K562 (cell line): ENCODE measurements around the gene GRIPAP1. TPM values are rescaled to one million over a fixed set of nuclear protein-coding genes. Genes with fewer than 3 reads are reported as not detected.

ENCODE experiments used
- C11orf30 ChIP-seq: fragments of 450-650 bp; IDR thresholded peaks from 2 replicates; pipeline ENCODE4 v1.6.1; 2016; ENCODE audit warnings: low read depth, mild to moderate bottlenecking
- CBX3 ChIP-seq, 2 experiments: IDR thresholded peaks; 1 replicate in 1 of 2; 2 replicates in 1 of 2; pipeline ENCODE4 v1.6.1; 2012; ENCODE audit warnings: inconsistent platforms in 2 of 2, low read length in 2 of 2, borderline replicate concordance in 1 of 2, control low read depth in 1 of 2
- EGR1 ChIP-seq: fragments of 450-650 bp; conservative IDR thresholded peaks from 2 replicates; pipeline ENCODE4 v1.6.1; 2017; ENCODE audit warnings: mild to moderate bottlenecking
- ESRRA ChIP-seq: fragments of 450-650 bp; IDR thresholded peaks from 2 replicates; pipeline ENCODE4 v1.6.1; 2014; ENCODE audit warnings: low read depth, mild to moderate bottlenecking, moderate library complexity, borderline replicate concordance
- FOXK2 ChIP-seq, 2 experiments: fragments of 450-650 bp; IDR thresholded peaks in 1 of 2; conservative IDR thresholded peaks in 1 of 2; 2 replicates each; pipeline ENCODE4 v1.6.1; 2016; ENCODE audit warnings: low read depth in 2 of 2, mild to moderate bottlenecking in 1 of 2
- HMG20B ChIP-seq: fragments of 250-450 bp; sonication (Bioruptor Pico); IDR thresholded peaks from 2 replicates; pipeline ENCODE4 v1.5.0; 2021; ENCODE audit warnings: mild to moderate bottlenecking
- KHSRP ChIP-seq: fragments of 450-650 bp; IDR thresholded peaks from 2 replicates; pipeline ENCODE4 v1.6.1; 2017
- KLF13 ChIP-seq: fragments of 450-650 bp; IDR thresholded peaks from 2 replicates; pipeline ENCODE4 v1.6.1; 2016; ENCODE audit warnings: missing genetic modification characterization, low read depth, mild to moderate bottlenecking, missing compliant biosample characterization, moderate library complexity, borderline replicate concordance
- LCOR ChIP-seq: sonication (generic); formaldehyde crosslinking; IDR thresholded peaks from 2 replicates; pipeline ENCODE4 v1.8.0; 2022; ENCODE audit warnings: mild to moderate bottlenecking, missing genetic modification reagents
- PTTG1 ChIP-seq: fragments of 450-650 bp; IDR thresholded peaks from 2 replicates; pipeline ENCODE4 v1.6.1; 2016; ENCODE audit warnings: low read depth, mild to moderate bottlenecking, missing genetic modification characterization, missing compliant biosample characterization
- RAD21 ChIP-seq, 2 experiments: fragments of 250-450 bp in 1 of 2; fragments of 450-650 bp in 1 of 2; sonication (Bioruptor Pico) in 1 of 2; formaldehyde crosslinking in 1 of 2; IDR thresholded peaks in 1 of 2; conservative IDR thresholded peaks in 1 of 2; 2 replicates each; pipeline versions ENCODE4 v1.4.0 to v1.8.0; 2020 to 2022; ENCODE audit warnings: mild to moderate bottlenecking in 2 of 2, moderate library complexity in 1 of 2
- STAT5B ChIP-seq: fragments of 250-450 bp; sonication (Bioruptor Pico); IDR thresholded peaks from 2 replicates; pipeline ENCODE4 v1.8.0; 2021; ENCODE audit warnings: mild to moderate bottlenecking, inconsistent platforms
- TFAM ChIP-seq: fragments of 250-450 bp; sonication (Bioruptor Pico); conservative IDR thresholded peaks from 2 replicates; pipeline ENCODE4 v1.5.0; 2021; ENCODE audit warnings: mild to moderate bottlenecking, moderate library complexity
- ZBTB17 ChIP-seq: fragments of 450-650 bp; formaldehyde crosslinking; IDR thresholded peaks from 2 replicates; pipeline ENCODE4 v1.4.0; 2020; ENCODE audit warnings: mild to moderate bottlenecking
- ZNF165 ChIP-seq: fragments of 250-450 bp; sonication (Bioruptor Pico); IDR thresholded peaks from 2 replicates; pipeline ENCODE4 v1.4.0; 2020; ENCODE audit warnings: borderline replicate concordance
- ZNF274 ChIP-seq: IDR thresholded peaks from 2 replicates; pipeline ENCODE4 v1.6.1; 2011; ENCODE audit warnings: low read depth, mild to moderate bottlenecking, low read length, moderate library complexity, borderline replicate concordance
- ZNF766 ChIP-seq: fragments of 200-800 bp; sonication (Bioruptor generic); conservative IDR thresholded peaks from 2 replicates; pipeline ENCODE4 v1.6.1; 2016; ENCODE audit warnings: missing genetic modification characterization, missing compliant biosample characterization
- polyA plus RNA-seq, 8 experiments: library from polyadenylated mRNA; depleted of rRNA in 4 of 8; stranded (reverse) in 5 of 8; unstranded in 3 of 8; fragments of >200 nt; fragmentation: Nextera tagmentation in 2 of 8; fragmentation: Illumina TruSeq in 1 of 8; extraction: Ambion mirVana in 2 of 8; extraction: Trizol in 1 of 8; gene quantifications; 2 replicates each; pipeline versions ENCODE4 v1.2.1 to v1.2.3, GENCODE V29; 2011 to 2014; ENCODE audit warnings: inconsistent platforms in 1 of 8, missing spikeins in 1 of 8
- total RNA-seq, 7 experiments: library from RNA; depleted of rRNA in 6 of 7; stranded (reverse); fragments of >200 nt in 6 of 7; fragmentation: Illumina TruSeq in 2 of 7; extraction: Trizol in 2 of 7; gene quantifications; 2 replicates each; pipeline versions ENCODE4 v1.2.1 to v1.2.3, GENCODE V29; 2011 to 2021; ENCODE audit warnings: low replicate concordance in 1 of 7
- TF ChIP-seq, protein P1 (sequence below): sonication (generic); formaldehyde crosslinking; IDR thresholded peaks from 2 replicates; pipeline ENCODE4 v1.8.0; 2023; ENCODE audit warnings: mild to moderate bottlenecking, missing genetic modification reagents
- TF ChIP-seq, protein P2 (sequence below): sonication (generic); formaldehyde crosslinking; IDR thresholded peaks from 2 replicates; pipeline ENCODE4 v1.8.1; 2023; ENCODE audit warnings: mild to moderate bottlenecking, missing genetic modification reagents
- TF ChIP-seq, protein P3 (sequence below): fragments of 450-650 bp; formaldehyde crosslinking; IDR thresholded peaks from 2 replicates; pipeline ENCODE4 v1.4.0; 2020; ENCODE audit warnings: mild to moderate bottlenecking, mixed read lengths
- TF ChIP-seq, protein P4 (sequence below): sonication (generic); formaldehyde crosslinking; IDR thresholded peaks from 2 replicates; pipeline ENCODE4 v1.8.0; 2022; ENCODE audit warnings: missing genetic modification reagents, mild to moderate bottlenecking, borderline replicate concordance

Gene GRIPAP1
- total and polyA plus RNA-seq, 9 of the 15 experiments (the other 6 are each of a cell fraction or from before 2014, with no cell fraction given): 4.1 to 41.6 (median 24.0) TPM

DNA sequence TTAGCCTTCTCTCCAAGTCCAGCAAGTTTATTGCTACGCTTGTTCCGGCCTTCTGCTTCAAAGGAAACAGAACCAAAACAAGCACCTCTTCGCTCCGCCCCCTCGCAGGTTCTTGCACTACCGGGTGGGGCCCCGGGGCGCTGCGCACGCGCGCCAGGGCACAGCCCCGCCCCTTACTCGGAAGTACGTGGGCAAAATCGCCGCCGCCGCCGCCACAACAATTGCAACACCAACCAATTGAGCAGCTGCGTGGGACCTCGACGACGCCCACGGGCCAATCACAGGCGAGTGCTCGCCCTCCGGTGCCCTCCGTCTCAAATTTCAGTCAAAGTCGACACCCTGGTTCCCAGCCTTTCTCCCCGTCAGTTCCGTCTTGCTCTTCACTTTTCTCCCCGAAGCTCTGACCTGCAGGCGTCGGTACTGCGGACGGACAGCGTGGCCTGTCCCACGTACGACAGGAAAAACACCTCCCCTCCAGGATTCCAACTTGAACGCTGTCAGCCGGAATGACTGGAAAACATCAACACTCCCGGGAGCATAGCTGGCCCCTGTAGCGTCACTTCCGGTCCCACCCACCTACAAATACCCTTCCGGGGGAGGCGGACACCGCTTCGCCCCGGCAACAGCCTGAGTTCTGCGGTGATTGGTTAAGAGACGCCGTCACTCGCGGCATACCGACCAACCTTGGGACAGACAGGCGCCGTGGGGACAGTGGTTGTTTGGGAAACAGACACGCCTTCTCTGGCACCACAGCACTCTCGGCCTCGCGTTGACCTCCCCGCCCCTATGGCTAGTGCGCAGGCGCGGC is 44.0 kb downstream of the GRIPAP1 start (continued):
- no peak for TF ChIP-seq CBX3 (IDR thresholded peaks at IDR 0.05; ENCODE audit: borderline replicate concordance in 1 of 2, low read length in 2 of 2)
- TF ChIP-seq, protein P1, sequence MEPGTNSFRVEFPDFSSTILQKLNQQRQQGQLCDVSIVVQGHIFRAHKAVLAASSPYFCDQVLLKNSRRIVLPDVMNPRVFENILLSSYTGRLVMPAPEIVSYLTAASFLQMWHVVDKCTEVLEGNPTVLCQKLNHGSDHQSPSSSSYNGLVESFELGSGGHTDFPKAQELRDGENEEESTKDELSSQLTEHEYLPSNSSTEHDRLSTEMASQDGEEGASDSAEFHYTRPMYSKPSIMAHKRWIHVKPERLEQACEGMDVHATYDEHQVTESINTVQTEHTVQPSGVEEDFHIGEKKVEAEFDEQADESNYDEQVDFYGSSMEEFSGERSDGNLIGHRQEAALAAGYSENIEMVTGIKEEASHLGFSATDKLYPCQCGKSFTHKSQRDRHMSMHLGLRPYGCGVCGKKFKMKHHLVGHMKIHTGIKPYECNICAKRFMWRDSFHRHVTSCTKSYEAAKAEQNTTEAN: no peak
- TF ChIP-seq, protein P2, sequence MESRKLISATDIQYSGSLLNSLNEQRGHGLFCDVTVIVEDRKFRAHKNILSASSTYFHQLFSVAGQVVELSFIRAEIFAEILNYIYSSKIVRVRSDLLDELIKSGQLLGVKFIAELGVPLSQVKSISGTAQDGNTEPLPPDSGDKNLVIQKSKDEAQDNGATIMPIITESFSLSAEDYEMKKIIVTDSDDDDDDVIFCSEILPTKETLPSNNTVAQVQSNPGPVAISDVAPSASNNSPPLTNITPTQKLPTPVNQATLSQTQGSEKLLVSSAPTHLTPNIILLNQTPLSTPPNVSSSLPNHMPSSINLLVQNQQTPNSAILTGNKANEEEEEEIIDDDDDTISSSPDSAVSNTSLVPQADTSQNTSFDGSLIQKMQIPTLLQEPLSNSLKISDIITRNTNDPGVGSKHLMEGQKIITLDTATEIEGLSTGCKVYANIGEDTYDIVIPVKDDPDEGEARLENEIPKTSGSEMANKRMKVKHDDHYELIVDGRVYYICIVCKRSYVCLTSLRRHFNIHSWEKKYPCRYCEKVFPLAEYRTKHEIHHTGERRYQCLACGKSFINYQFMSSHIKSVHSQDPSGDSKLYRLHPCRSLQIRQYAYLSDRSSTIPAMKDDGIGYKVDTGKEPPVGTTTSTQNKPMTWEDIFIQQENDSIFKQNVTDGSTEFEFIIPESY (CRISPR knock-in tag): no peak
- TF ChIP-seq KLF13 (tag): no peak
- TF ChIP-seq, protein P3, sequence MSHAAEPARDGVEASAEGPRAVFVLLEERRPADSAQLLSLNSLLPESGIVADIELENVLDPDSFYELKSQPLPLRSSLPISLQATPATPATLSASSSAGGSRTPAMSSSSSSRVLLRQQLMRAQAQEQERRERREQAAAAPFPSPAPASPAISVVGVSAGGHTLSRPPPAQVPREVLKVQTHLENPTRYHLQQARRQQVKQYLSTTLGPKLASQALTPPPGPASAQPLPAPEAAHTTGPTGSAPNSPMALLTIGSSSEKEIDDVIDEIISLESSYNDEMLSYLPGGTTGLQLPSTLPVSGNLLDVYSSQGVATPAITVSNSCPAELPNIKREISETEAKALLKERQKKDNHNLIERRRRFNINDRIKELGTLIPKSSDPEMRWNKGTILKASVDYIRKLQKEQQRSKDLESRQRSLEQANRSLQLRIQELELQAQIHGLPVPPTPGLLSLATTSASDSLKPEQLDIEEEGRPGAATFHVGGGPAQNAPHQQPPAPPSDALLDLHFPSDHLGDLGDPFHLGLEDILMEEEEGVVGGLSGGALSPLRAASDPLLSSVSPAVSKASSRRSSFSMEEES (CRISPR knock-in tag): no peak
- no peak for TF ChIP-seq RAD21 (CRISPR knock-in tag; conservative IDR thresholded peaks at IDR 0.05 in 1 of 2, IDR thresholded peaks at IDR 0.05 in 1 of 2)
- peak; percentile 79 for TF ChIP-seq C11orf30
- no peak for TF ChIP-seq ZBTB17 (CRISPR knock-in tag)
- TF ChIP-seq, protein P4, sequence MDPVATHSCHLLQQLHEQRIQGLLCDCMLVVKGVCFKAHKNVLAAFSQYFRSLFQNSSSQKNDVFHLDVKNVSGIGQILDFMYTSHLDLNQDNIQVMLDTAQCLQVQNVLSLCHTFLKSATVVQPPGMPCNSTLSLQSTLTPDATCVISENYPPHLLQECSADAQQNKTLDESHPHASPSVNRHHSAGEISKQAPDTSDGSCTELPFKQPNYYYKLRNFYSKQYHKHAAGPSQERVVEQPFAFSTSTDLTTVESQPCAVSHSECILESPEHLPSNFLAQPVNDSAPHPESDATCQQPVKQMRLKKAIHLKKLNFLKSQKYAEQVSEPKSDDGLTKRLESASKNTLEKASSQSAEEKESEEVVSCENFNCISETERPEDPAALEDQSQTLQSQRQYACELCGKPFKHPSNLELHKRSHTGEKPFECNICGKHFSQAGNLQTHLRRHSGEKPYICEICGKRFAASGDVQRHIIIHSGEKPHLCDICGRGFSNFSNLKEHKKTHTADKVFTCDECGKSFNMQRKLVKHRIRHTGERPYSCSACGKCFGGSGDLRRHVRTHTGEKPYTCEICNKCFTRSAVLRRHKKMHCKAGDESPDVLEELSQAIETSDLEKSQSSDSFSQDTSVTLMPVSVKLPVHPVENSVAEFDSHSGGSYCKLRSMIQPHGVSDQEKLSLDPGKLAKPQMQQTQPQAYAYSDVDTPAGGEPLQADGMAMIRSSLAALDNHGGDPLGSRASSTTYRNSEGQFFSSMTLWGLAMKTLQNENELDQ: no peak
- TF ChIP-seq ZNF165: 0 out of 2 replicates have a peak, but pooled peaks have one; percentile 7
- peak; percentile 88 to 91 for TF ChIP-seq FOXK2 (conservative IDR thresholded peaks at IDR 0.05 in 1 of 2, IDR thresholded peaks at IDR 0.05 in 1 of 2; ENCODE audit: low read depth in 2 of 2)
- no peak for TF ChIP-seq TFAM (CRISPR knock-in tag)
- no peak for TF ChIP-seq STAT5B
- no peak for TF ChIP-seq HMG20B
- TF ChIP-seq KHSRP: no peak
- no peak for TF ChIP-seq LCOR (CRISPR knock-in tag)
- TF ChIP-seq EGR1: peak; percentile 77
- no peak for TF ChIP-seq PTTG1 (tag)
- TF ChIP-seq ZNF766 (CRISPR knock-in tag): no peak; the same call in 1 of the 2 replicates
- TF ChIP-seq ESRRA: peak; percentile 36; the same call in 1 of the 2 replicates
- TF ChIP-seq ZNF274: no peak
